HCT116 (cell line): ENCODE data around the gene CHCHD10. TPM values are rescaled to one million over a fixed set of nuclear protein-coding genes. Genes with fewer than 3 reads are reported as not detected.

ENCODE experiments used
- ATAC-seq: fragments of 200-7000 bp; cut with Tn5 transposase; 2 replicates; pipeline ENCODE4 v1.9.1; 2020; ENCODE audit warnings: mild to moderate bottlenecking, moderate library complexity
- BruUV-seq: library from RNA; stranded (reverse); fragments of 400-500 nt; replicated peaks from 2 replicates; lab custom pipeline; 2021; lab: Mats Ljungman, UMichigan
- CTCF ChIA-PET: fragments of 300-600 bp; sonication (Branson Sonifier 250); formaldehyde crosslinking; loops from one replicate; lab custom pipeline; 2021; ENCODE audit warnings: antibody characterized with exemption; lab: Charles Lee
- POLR2A ChIA-PET: fragments of 300-600, 350-600 bp; sonication (Branson Sonifier 250); formaldehyde crosslinking; loops from one replicate; lab custom pipeline; 2021; ENCODE audit warnings: antibody characterized with exemption; lab: Charles Lee
- RAD21 ChIA-PET, 2 experiments: fragments of 300-600 bp; sonication (Branson Sonifier 250); formaldehyde crosslinking; loops; one replicate each; lab custom pipeline; 2023; ENCODE audit warnings: low total read pairs in 2 of 2; ENCODE audit not compliant: uncharacterized antibody in 2 of 2, unreplicated experiment in 2 of 2, low non-redundant PET in 1 of 2; lab: Charles Lee
- DNase-seq: peaks from one replicate; pipeline ENCODE4 v3.0.0-alpha.2; 2010; ENCODE audit warnings: low read depth, low spot score
- H2AFZ ChIP-seq: fragments of 200-600 bp; shearing (Covaris generic), sonication (generic); 2 replicates; pipeline ENCODE4 v1.6.1; 2017; ENCODE audit warnings: low read depth, mixed run types, mixed read lengths, antibody characterized with exemption, low read length; ENCODE audit not compliant: poor library complexity, severe bottlenecking
- H3K27ac ChIP-seq: 2 replicates; pipeline ENCODE4 v1.5.1; 2012; ENCODE audit warnings: low read depth, low read length
- H3K27me3 ChIP-seq: fragments of 200-600 bp; sonication (generic); 2 replicates; pipeline ENCODE4 v1.6.1; 2016; ENCODE audit warnings: mixed run types, low read length, mixed read lengths; ENCODE audit not compliant: insufficient read depth
- H3K36me3 ChIP-seq, 2 experiments: fragments of 200-500 bp in 1 of 2; fragments of 200-600 bp in 1 of 2; sonication (Bioruptor generic) in 1 of 2; sonication (generic) in 1 of 2; 2 replicates each; pipeline versions ENCODE4 v1.5.1 to v1.6.1; 2014 to 2016; ENCODE audit warnings: low read length in 2 of 2, inconsistent platforms in 1 of 2, mixed read lengths in 1 of 2, mixed run types in 1 of 2; ENCODE audit not compliant: insufficient read depth in 2 of 2, control insufficient read depth in 1 of 2
- H3K4me1 ChIP-seq, 2 experiments: fragments of 200-600 bp in 1 of 2; sonication (generic) in 1 of 2; 2 replicates each; pipeline versions ENCODE4 v1.5.1 to v1.6.1; 2012 to 2017; ENCODE audit warnings: low read length in 2 of 2, inconsistent platforms in 1 of 2, mild to moderate bottlenecking in 1 of 2, mixed read lengths in 1 of 2, mixed run types in 1 of 2, moderate library complexity in 1 of 2; ENCODE audit not compliant: insufficient read depth in 2 of 2, control insufficient read depth in 1 of 2
- H3K4me2 ChIP-seq: fragments of 200-600 bp; sonication (generic); 2 replicates; pipeline ENCODE4 v1.6.1; 2017; ENCODE audit warnings: mixed run types, low read length, mixed read lengths
- H3K4me3 ChIP-seq, 2 experiments: fragments of 200-600 bp in 1 of 2; sonication (generic) in 1 of 2; replicated peaks in 1 of 2; 2 replicates each; pipeline ENCODE4 v1.5.1; 2011 to 2016; ENCODE audit warnings: low read length in 2 of 2, control low read depth in 1 of 2, low read depth in 1 of 2, mild to moderate bottlenecking in 1 of 2, mixed read lengths in 1 of 2, mixed run types in 1 of 2
- H3K79me2 ChIP-seq: fragments of 200-600 bp; sonication (generic); 2 replicates; pipeline ENCODE4 v1.6.1; 2017; ENCODE audit warnings: mild to moderate bottlenecking, mixed run types, low read length, moderate library complexity, mixed read lengths; ENCODE audit not compliant: insufficient read depth
- H3K9ac ChIP-seq: fragments of 200-600 bp; sonication (generic); 2 replicates; pipeline ENCODE4 v1.6.1; 2016; ENCODE audit warnings: low read length, mixed read lengths
- H3K9me2 ChIP-seq: fragments of 200-600 bp; sonication (generic), shearing (Covaris generic); 2 replicates; pipeline ENCODE4 v1.6.1; 2017; ENCODE audit warnings: mixed run types, mild to moderate bottlenecking, moderate library complexity; ENCODE audit not compliant: insufficient read depth
- H3K9me3 ChIP-seq, 2 experiments: fragments of 200-500 bp in 1 of 2; fragments of 200-600 bp in 1 of 2; sonication (Bioruptor generic) in 1 of 2; sonication (generic) in 1 of 2; 2 replicates each; pipeline ENCODE4 v1.6.1; 2014 to 2017; ENCODE audit warnings: low read length in 2 of 2, mixed read lengths in 2 of 2, inconsistent platforms in 1 of 2, low read depth in 1 of 2, mild to moderate bottlenecking in 1 of 2, mixed run types in 1 of 2, moderate library complexity in 1 of 2; ENCODE audit not compliant: control insufficient read depth in 1 of 2, insufficient read depth in 1 of 2
- H4K20me1 ChIP-seq: fragments of 200-600 bp; sonication (generic), shearing (Covaris generic); 2 replicates; pipeline ENCODE4 v1.6.1; 2017; ENCODE audit warnings: mixed run types, mild to moderate bottlenecking, moderate library complexity; ENCODE audit not compliant: insufficient read depth
- CBX3 ChIP-seq: IDR thresholded peaks from 2 replicates; pipeline ENCODE4 v1.6.1; 2012; ENCODE audit warnings: low read depth
- FOSL1 ChIP-seq: IDR thresholded peaks from 2 replicates; pipeline ENCODE4 v1.6.1; 2012; ENCODE audit warnings: low read depth
- SIN3A ChIP-seq: IDR thresholded peaks from 2 replicates; pipeline ENCODE4 v1.6.1; 2012; ENCODE audit warnings: low read depth
- ZBTB33 ChIP-seq: IDR thresholded peaks from 2 replicates; pipeline ENCODE4 v1.6.1; 2011; ENCODE audit warnings: mild to moderate bottlenecking, low read length, moderate library complexity; ENCODE audit not compliant: insufficient replicate concordance; ENCODE audit errors: extremely low read depth
- intact Hi-C: fragments of 100-400 bp; cut with micrococcal nuclease; formaldehyde crosslinking; loops from 2 replicates; pipeline ENCODE4 v1.10.0; 2022
- total RNA-seq: library from RNA; stranded (reverse); gene quantifications from one replicate; pipeline ENCODE4 v1.2.1, GENCODE V29; 2021; ENCODE audit not compliant: unreplicated experiment
- TF ChIP-seq, protein P1 (sequence below): IDR thresholded peaks from 2 replicates; pipeline ENCODE4 v1.6.1; 2012

Gene CHCHD10
- total RNA-seq, 1 experiment from 2014 or later: 279 TPM

DNA sequence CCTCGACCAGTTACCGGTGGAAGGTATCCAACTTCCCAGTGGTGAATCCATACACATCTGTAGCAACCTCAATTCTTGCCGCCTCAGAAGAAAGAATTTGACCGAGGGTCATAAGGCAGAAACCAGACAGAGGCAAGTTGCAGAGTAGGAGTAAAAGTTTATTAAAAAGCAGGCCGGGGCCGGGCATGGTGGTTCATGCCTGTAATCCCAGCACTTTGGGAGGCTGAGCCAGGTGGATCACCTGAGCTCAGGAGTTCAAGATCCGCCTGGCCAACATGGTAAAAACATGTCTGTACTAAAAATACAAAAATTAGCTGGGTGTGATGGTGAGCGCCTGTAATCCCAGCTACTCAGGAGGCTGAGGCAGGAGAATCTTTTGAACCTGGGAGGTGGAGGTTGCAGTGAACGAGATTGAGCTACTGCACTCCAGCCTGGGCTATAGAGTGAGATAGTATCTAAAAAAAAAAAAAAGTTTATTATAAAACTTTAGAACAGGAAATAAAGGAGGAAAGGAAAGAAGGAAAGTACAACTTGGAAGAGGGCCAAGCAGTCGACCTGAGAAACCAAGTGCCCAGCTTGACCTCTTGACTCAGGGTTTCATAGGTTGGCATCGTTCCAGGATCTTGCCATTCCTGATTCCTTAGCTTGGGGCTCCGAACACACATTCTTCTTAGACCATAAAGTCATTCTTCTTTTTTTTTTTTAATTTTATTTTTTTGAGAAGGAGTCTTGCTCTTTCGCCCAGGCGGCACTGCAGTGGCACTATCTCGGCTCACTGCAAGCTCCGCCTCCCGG is 49.2 kb downstream of the CHCHD10 start:
- ChIA-PET POLR2A (no interaction called here), CTCF (no interaction called here), RAD21 (no interaction called here)
- peaks cover 7 to 9% of the 10 kb centered on the region in 2 experiments; a peak in 1 of 4 replicates for H3K36me3 ChIP-seq
- H2AFZ ChIP-seq: no peak overlapping the region
- H3K4me2 ChIP-seq: no peak overlapping the region
- no peaks in the 10 kb centered on the region for H3K9me2 ChIP-seq
- no peak overlapping the region for H3K4me3 ChIP-seq
- no TSS peak for BruUV-seq
- no peaks in the 10 kb centered on the region for H4K20me1 ChIP-seq
- DNase-seq: no peak
- H3K27ac ChIP-seq: no peak overlapping the region
- H3K27me3 ChIP-seq: no peaks in the 10 kb centered on the region
- no peak overlapping the region for H3K9ac ChIP-seq
- TF ChIP-seq SIN3A (no peak), FOSL1 (no peak), ZBTB33 (no peak), CBX3 (no peak)
- TF ChIP-seq, protein P1, sequence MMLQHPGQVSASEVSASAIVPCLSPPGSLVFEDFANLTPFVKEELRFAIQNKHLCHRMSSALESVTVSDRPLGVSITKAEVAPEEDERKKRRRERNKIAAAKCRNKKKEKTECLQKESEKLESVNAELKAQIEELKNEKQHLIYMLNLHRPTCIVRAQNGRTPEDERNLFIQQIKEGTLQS: no peak
- ATAC-seq: no peak
- H3K9me3 ChIP-seq: no peaks in the 10 kb centered on the region
- intact Hi-C loops: no loop called here
- peaks cover 10 to 21% of the 10 kb centered on the region in 2 experiments for H3K4me1 ChIP-seq
- H3K79me2 ChIP-seq: peaks cover 20% of the 10 kb centered on the region
